Endothelial cell of umbilical vein (primary cell): Measurements from ENCODE around the gene LAMA4.

ENCODE experiments used
- EZH2 ChIP-seq: IDR thresholded peaks from 2 replicates; pipeline ENCODE4 v1.6.1; 2012; ENCODE audit warnings: borderline replicate concordance, low read depth, mild to moderate bottlenecking, moderate library complexity, low read length, inconsistent platforms; ENCODE audit not compliant: severe bottlenecking
- JUN ChIP-seq: IDR thresholded peaks from 2 replicates; pipeline ENCODE4 v1.6.1; 2011; ENCODE audit warnings: borderline replicate concordance, low read depth; ENCODE audit not compliant: insufficient read length, insufficient read depth
- MYC ChIP-seq: IDR thresholded peaks from one replicate; pipeline ENCODE4 v1.6.1; 2011; ENCODE audit warnings: mild to moderate bottlenecking, low read depth, low read length
- POLR2A ChIP-seq: IDR thresholded peaks from 2 replicates; pipeline ENCODE4 v1.6.1; 2012; ENCODE audit warnings: low read depth, mild to moderate bottlenecking, control low read depth, low read length
- POLR2AphosphoS5 ChIP-seq: IDR thresholded peaks from 2 replicates; pipeline ENCODE4 v1.6.1; 2012; ENCODE audit warnings: low read depth, mild to moderate bottlenecking, control low read depth, low read length, moderate library complexity; ENCODE audit not compliant: insufficient read depth
- TF ChIP-seq, protein P1 (sequence below), 2 donors: IDR thresholded peaks; 1 replicate in 1 of 2; 2 replicates in 1 of 2; pipeline ENCODE4 v1.5.1; 2011; ENCODE audit warnings: low read length in 2 of 2, mild to moderate bottlenecking in 2 of 2, moderate library complexity in 2 of 2, control low read depth in 1 of 2, inconsistent platforms in 1 of 2, low read depth in 1 of 2; ENCODE audit not compliant: insufficient read depth in 1 of 2; ENCODE audit errors: extremely low read depth in 1 of 2
- TF ChIP-seq, protein P2 (sequence below): IDR thresholded peaks from 2 replicates; pipeline ENCODE4 v1.6.1; 2011; ENCODE audit not compliant: insufficient read depth, insufficient read length

DNA sequence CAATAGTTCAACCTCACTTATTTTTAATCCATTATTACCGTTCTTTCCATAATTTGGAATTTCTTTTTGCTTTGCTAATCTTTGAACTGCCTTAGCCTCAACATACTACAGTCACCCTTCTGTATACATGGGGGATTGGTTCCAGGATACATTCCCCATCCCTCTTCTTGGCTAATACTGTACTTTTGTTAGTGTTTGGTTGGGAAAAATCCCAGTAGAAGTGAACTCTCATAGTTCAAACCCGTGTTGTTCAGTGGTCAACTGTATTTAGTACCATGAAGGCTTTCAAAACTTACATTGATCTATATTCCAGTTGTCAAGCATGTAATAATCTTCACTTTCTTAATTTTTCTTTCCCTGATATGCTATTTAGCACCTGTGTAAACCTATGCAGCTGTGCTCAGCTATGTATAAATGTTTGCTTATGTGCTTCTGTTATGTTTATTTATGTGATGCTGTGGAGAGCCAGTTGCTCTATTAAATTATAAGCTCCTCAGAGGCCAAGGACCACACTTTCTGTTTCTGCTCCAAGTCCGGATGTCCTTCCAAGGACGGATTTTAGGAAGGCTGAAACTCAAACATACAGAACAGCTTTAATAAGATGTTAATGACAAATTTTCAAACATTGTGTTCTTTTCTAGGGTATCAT is 33.3 kb upstream of the LAMA4 start:
- TF ChIP-seq, protein P1, sequence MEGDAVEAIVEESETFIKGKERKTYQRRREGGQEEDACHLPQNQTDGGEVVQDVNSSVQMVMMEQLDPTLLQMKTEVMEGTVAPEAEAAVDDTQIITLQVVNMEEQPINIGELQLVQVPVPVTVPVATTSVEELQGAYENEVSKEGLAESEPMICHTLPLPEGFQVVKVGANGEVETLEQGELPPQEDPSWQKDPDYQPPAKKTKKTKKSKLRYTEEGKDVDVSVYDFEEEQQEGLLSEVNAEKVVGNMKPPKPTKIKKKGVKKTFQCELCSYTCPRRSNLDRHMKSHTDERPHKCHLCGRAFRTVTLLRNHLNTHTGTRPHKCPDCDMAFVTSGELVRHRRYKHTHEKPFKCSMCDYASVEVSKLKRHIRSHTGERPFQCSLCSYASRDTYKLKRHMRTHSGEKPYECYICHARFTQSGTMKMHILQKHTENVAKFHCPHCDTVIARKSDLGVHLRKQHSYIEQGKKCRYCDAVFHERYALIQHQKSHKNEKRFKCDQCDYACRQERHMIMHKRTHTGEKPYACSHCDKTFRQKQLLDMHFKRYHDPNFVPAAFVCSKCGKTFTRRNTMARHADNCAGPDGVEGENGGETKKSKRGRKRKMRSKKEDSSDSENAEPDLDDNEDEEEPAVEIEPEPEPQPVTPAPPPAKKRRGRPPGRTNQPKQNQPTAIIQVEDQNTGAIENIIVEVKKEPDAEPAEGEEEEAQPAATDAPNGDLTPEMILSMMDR (IDR thresholded peaks at IDR 0.05; ENCODE audit: extremely low read depth in 1 of 2, insufficient read depth in 1 of 2, low read depth in 1 of 2, low read length in 2 of 2): no peak
- TF ChIP-seq, protein P2, sequence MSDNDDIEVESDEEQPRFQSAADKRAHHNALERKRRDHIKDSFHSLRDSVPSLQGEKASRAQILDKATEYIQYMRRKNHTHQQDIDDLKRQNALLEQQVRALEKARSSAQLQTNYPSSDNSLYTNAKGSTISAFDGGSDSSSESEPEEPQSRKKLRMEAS: no peak
- TF ChIP-seq POLR2A (no peak), POLR2AphosphoS5 (no peak), MYC (no peak), JUN (no peak), EZH2 (no peak)
